OCI-LY3 (cell line): ENCODE measurements around the gene C10orf95.

Experiments
- H2AFZ ChIP-seq: fragments of 200-600, 300-600 bp; shearing (Covaris generic); 2 replicates; pipeline ENCODE4 v1.6.0; 2014; ENCODE audit warnings: antibody characterized with exemption, low read depth, low read length
- H3K27ac ChIP-seq: fragments of 200-600, 300-600 bp; sonication (generic); 2 replicates; pipeline ENCODE4 v1.5.1; 2014; ENCODE audit warnings: mild to moderate bottlenecking, low read length, moderate library complexity, mixed read lengths
- H3K27me3 ChIP-seq: fragments of 200-600, 300-600 bp; sonication (generic); 2 replicates; pipeline ENCODE4 v1.6.1; 2014; ENCODE audit warnings: low read depth, low read length, mixed read lengths
- H3K36me3 ChIP-seq: fragments of 200-600, 300-600 bp; sonication (generic); replicated peaks from 2 replicates; pipeline ENCODE3; 2014; ENCODE audit warnings: low read depth, low read length, mixed read lengths
- H3K4me1 ChIP-seq: fragments of 300-600, 200-600 bp; sonication (generic); 2 replicates; pipeline ENCODE4 v1.6.1; 2014; ENCODE audit warnings: low read length, mixed read lengths
- H3K4me2 ChIP-seq: fragments of 200-600, 300-600 bp; sonication (generic); 2 replicates; pipeline ENCODE4 v1.6.1; 2014; ENCODE audit warnings: low read length, mixed read lengths
- H3K4me3 ChIP-seq: fragments of 300-600, 200-600 bp; sonication (generic); 2 replicates; pipeline ENCODE4 v1.5.1; 2014; ENCODE audit warnings: antibody characterized with exemption, mild to moderate bottlenecking, low read length, moderate library complexity
- H3K79me2 ChIP-seq: fragments of 300-600, 200-600 bp; shearing (Covaris generic); 2 replicates; pipeline ENCODE4 v1.6.1; 2014; ENCODE audit warnings: mild to moderate bottlenecking, low read length, mixed read lengths
- H3K9ac ChIP-seq: fragments of 300-600, 200-600 bp; shearing (Covaris generic); 2 replicates; pipeline ENCODE4 v1.6.0; 2014; ENCODE audit warnings: mild to moderate bottlenecking, low read length, moderate library complexity
- H3K9me3 ChIP-seq: fragments of 200-600, 300-600 bp; shearing (Covaris generic); 2 replicates; pipeline ENCODE4 v1.6.1; 2014; ENCODE audit warnings: low read length, mixed read lengths; ENCODE audit not compliant: insufficient read depth
- H4K20me1 ChIP-seq: fragments of 200-600, 300-600 bp; sonication (generic); 2 replicates; pipeline ENCODE4 v1.6.1; 2016; ENCODE audit warnings: low read length, mixed read lengths; ENCODE audit not compliant: insufficient read depth
- EZH2phosphoT487 ChIP-seq: fragments of 200-600 bp; shearing (Covaris generic); IDR thresholded peaks from 2 replicates; pipeline ENCODE4 v1.6.1; 2018; ENCODE audit warnings: antibody characterized with exemption, mixed run types, low read depth
- TF ChIP-seq, protein P1 (sequence below): fragments of 200-600, 300-600 bp; sonication (generic); IDR thresholded peaks from 2 replicates; pipeline ENCODE4 v1.5.1; 2014; ENCODE audit warnings: antibody characterized with exemption, low read length, low read depth

C10orf95 gene

DNA sequence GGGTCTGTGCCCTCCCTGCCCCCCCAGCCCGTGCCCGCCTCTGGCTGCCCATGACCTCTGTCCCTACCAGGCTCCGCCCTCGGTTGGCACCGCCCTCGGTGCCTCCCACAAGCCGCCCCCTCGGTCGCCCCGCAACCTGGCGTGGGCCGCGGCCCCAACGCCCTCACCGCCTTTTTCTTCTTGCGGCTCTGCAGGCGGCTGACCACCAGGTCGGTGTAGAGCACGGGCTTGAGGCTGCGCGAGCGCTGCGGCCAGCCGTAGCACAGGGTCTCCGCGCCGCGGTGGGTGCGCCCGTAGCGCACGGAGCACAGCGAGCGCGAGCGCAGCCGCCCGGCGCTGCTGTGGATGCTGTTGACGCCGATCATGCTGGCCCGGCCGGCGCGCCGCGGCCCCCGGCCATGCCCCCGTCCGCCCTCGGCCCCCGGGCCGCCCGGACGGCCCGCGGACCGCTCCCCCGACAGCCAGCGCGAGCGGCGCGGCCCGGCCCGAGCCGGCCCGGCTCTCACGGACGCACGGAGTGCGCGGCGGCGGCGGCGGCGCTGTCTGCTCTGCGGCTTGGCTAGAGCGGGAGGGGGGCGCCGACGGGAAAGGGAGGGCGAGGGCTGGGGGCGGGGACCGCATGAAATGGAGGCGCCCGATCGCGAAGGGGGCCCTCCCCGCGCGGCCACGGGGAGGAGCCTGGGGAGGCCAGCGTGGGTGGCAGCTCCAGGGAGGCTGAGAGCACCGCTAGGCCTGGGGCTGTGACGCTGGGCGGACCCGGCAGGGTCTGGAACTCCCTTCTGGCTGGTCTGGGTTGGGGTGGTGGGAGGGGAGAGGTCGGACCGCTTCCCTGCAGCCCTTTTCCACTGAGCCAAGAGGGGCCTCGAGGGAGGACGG, 42.4 kb downstream of the C10orf95 start:
- TF ChIP-seq EZH2phosphoT487 = no peak
- TF ChIP-seq, protein P1, sequence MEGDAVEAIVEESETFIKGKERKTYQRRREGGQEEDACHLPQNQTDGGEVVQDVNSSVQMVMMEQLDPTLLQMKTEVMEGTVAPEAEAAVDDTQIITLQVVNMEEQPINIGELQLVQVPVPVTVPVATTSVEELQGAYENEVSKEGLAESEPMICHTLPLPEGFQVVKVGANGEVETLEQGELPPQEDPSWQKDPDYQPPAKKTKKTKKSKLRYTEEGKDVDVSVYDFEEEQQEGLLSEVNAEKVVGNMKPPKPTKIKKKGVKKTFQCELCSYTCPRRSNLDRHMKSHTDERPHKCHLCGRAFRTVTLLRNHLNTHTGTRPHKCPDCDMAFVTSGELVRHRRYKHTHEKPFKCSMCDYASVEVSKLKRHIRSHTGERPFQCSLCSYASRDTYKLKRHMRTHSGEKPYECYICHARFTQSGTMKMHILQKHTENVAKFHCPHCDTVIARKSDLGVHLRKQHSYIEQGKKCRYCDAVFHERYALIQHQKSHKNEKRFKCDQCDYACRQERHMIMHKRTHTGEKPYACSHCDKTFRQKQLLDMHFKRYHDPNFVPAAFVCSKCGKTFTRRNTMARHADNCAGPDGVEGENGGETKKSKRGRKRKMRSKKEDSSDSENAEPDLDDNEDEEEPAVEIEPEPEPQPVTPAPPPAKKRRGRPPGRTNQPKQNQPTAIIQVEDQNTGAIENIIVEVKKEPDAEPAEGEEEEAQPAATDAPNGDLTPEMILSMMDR = no peak
- H3K4me1 ChIP-seq = peaks cover 26% of the 10 kb centered on the region
- peak overlapping the region; percentile 88 for H3K4me2 ChIP-seq
- no peaks in the 10 kb centered on the region for H3K36me3 ChIP-seq
- H3K9me3 ChIP-seq = no peaks in the 10 kb centered on the region
- peak overlapping the region; percentile 87 for H3K4me3 ChIP-seq
- no peaks in the 10 kb centered on the region for H4K20me1 ChIP-seq
- no peaks in the 10 kb centered on the region for H3K27me3 ChIP-seq
- no peak overlapping the region for H3K27ac ChIP-seq
- no peak overlapping the region for H2AFZ ChIP-seq
- peak overlapping the region; percentile 77; the same call in 1 of the 2 replicates for H3K9ac ChIP-seq
- H3K79me2 ChIP-seq = no peaks in the 10 kb centered on the region

DNA sequence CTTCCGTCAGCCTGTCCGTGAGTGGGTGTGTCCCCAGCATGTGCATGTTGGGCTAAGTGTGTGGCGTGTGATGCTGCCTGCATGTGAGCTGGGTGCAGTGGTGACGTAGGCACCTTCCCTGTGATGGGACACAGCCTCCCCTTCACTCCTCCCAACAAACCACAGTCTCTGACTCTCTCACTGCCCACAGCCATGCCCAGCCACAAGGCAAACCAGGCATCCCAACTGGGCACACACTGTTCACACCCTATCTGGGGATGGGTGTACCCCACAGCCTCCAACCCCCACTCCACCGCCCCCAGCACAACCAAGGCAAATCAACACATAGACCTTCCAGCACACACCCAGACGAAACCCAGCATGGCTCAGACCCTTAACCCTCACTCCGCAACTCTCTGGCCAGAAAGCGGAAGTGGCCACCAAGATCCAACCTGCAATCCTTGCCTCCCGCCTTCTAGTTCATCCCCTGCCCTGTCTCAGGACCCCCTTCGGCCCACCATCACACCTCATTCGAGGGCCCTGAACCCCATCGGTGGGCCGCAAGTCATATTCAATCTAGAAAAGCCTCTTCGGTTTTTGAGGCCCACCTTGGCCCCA, 43.1 kb downstream of the C10orf95 start:
- Histone ChIP-seq H3K27me3 (no peaks in the 10 kb centered on the region), H3K9ac (no peak overlapping the region; the same call in 1 of the 2 replicates), H3K4me3 (peak overlapping the region; percentile 81), H4K20me1 (no peaks in the 10 kb centered on the region), H3K36me3 (no peaks in the 10 kb centered on the region), H2AFZ (no peak overlapping the region), H3K27ac (no peak overlapping the region), H3K9me3 (no peaks in the 10 kb centered on the region), H3K4me2 (peak overlapping the region; percentile 59), H3K79me2 (no peaks in the 10 kb centered on the region), H3K4me1 (peaks cover 33% of the 10 kb centered on the region)
- no peak for TF ChIP-seq EZH2phosphoT487
- TF ChIP-seq, protein P1 = no peak

DNA sequence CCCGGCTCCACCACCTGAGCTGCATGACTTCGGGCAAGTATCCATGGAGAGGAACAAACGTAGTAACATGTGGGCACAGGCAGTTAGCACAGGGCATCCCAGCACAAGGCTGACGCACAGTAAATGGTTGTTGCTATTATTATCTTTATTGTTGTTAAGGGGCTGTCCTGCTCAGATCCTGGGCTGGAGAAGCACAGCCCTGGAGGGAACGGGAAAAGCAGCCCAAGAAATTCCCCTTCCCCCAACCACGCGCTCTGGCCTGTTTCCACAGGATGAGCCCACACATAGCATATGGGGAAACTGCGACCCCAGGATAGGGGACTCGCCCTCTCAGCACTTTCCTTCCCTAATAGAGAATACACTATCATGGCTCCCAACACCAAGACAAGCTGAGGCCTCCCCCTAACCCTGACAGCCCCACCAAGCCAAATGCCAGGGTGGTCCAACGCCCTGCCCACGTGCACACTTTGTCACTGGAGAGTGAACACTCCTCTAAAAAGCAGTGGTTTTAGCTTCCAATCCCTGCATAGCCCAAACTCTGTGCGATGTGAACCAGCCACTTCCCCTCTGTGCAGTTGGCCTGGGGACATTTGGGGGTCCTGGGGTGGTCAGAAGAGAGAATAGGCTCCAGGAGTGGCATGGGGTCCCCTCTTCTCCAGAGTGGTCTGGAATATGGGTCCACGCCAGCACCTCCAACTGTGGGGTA, 43.8 kb downstream of the C10orf95 start:
- H3K9me3 ChIP-seq = no peaks in the 10 kb centered on the region
- H3K4me2 ChIP-seq = peak overlapping the region; percentile 59; the same call in 1 of the 2 replicates
- peaks cover 30% of the 10 kb centered on the region for H3K4me1 ChIP-seq
- H3K27me3 ChIP-seq = no peaks in the 10 kb centered on the region
- H3K36me3 ChIP-seq = no peaks in the 10 kb centered on the region
- H3K9ac ChIP-seq = no peak overlapping the region
- H4K20me1 ChIP-seq = no peaks in the 10 kb centered on the region
- H3K27ac ChIP-seq = no peak overlapping the region
- no peak overlapping the region for H2AFZ ChIP-seq
- H3K79me2 ChIP-seq = no peaks in the 10 kb centered on the region
- TF ChIP-seq, protein P1 = no peak
- no peak for TF ChIP-seq EZH2phosphoT487
- no peak overlapping the region for H3K4me3 ChIP-seq

DNA sequence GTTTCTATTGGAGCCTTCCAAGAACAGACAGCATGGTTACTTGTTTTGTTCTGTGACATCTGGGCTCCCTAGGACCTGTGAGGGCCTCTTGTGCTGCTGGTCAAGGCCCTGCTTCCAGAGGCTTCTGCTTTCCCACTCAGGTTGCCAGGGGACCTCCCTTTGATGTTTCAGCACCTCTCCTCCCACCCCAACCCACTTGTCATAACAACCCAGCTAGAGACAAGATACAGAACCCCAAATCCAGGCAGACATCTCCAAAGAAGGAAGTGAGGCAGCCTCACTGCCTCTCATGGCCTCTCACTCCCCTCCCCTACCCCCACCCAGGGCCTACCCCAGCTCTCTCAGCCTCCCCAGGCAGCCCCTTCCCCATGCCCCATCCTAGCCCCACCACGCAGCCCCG, 44.5 kb downstream of the C10orf95 start:
- Histone ChIP-seq H3K4me2 (no peak overlapping the region), H3K27ac (no peak overlapping the region), H3K79me2 (no peaks in the 10 kb centered on the region), H3K27me3 (no peaks in the 10 kb centered on the region), H4K20me1 (no peaks in the 10 kb centered on the region), H3K9me3 (no peaks in the 10 kb centered on the region), H3K36me3 (no peaks in the 10 kb centered on the region), H3K4me3 (no peak overlapping the region), H2AFZ (no peak overlapping the region), H3K4me1 (peaks cover 24% of the 10 kb centered on the region), H3K9ac (no peak overlapping the region)
- TF ChIP-seq EZH2phosphoT487 = no peak
- TF ChIP-seq, protein P1 = no peak
